Right cardiac atrium (tissue), 5 donors: Measurements from ENCODE around the gene PRMT7. TPM values are rescaled to one million over a fixed set of nuclear protein-coding genes. Genes with fewer than 3 reads are reported as not detected.

Experiments
- ATAC-seq, 2 donors: fragments of 200-7000 bp; cut with Tn5 transposase; one replicate each; pipeline versions ENCODE4 v1.8.0 to v1.9.1; 2020; ENCODE audit warnings: moderate library complexity in 2 of 2, mild to moderate bottlenecking in 1 of 2
- DNase-seq, 3 donors: peaks; one replicate each; pipeline ENCODE4 v3.0.0-alpha.2; 2020
- H3K27ac ChIP-seq: one replicate; pipeline ENCODE4 v1.5.1; 2013; ENCODE audit warnings: mild to moderate bottlenecking, low read length, control low read depth, moderate library complexity
- H3K27me3 ChIP-seq: one replicate; pipeline ENCODE4 v1.6.1; 2013; ENCODE audit not compliant: control insufficient read depth, insufficient read depth
- H3K4me1 ChIP-seq: one replicate; pipeline ENCODE4 v1.6.1; 2013; ENCODE audit warnings: low read length; ENCODE audit not compliant: control insufficient read depth, insufficient read depth
- H3K4me3 ChIP-seq: one replicate; pipeline ENCODE4 v1.5.1; 2013; ENCODE audit warnings: low read length, control low read depth
- H3K9me3 ChIP-seq: one replicate; pipeline ENCODE4 v1.6.1; 2013; ENCODE audit warnings: low read length; ENCODE audit not compliant: control insufficient read depth
- WGBS: extraction: QIAGEN DNeasy Blood & Tissue Kit; methylation state at CpG from one replicate; pipeline ENCODE4 v1.1.7; 2013; 5-methylcytosine and 5-hydroxymethylcytosine counted together
- intact Hi-C, 4 donors: fragments of 100-400 bp; cut with DNase I; formaldehyde crosslinking; loops; one replicate each; pipeline versions ENCODE4 v1.11.0 to v1.14.0; 2022 to 2023
- polyA plus RNA-seq: library from polyadenylated mRNA; stranded (reverse); fragments of 200-250 nt; gene quantifications from one replicate; pipeline ENCODE4 v1.2.3, GENCODE V29; 2013
- total RNA-seq, 4 donors: library from RNA; stranded (reverse); fragmentation: NEBNext Ultra II Directional; extraction: Animal tissue kit (Norgen Biotek cat#: 25700); gene quantifications; one replicate each; pipeline ENCODE4 v1.2.1, GENCODE V29; 2021
- donor health status: healthy with polysubstance abuse.
- donor health status: DM: no; HTN: yes; CAD: no.
- donor health status: DM: no; HTN: no; CAD: no.
- donor health status: DM: no; HTN: yes; CAD: no; lungs with severe emphysema.
- donor health status: DM: yes; HTN: yes; CAD: no.

PRMT7 gene
- total and polyA plus RNA-seq, 5 donors: 20.8 to 34.7 (median 34.5) TPM

DNA sequence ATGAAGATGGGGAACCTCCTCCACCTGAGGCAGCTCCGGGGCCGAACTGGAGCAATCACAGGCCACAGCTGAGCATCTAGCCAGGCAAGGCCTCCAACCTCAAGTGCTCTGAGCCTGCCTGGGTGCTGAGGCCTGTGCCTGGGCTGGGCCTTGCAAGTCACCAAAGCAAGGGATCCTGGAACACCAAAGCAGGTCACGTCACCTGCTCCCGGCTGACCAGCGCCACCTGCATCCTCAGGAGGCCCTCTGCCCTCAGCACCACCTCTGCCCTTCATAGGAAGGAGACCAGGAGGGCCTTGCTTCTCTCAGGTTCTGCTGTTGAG is 69.5 kb downstream of the PRMT7 start:
- Histone ChIP-seq H3K4me3 (no peak overlapping the region), H3K27ac (no peak overlapping the region), H3K9me3 (no peaks in the 10 kb centered on the region), H3K27me3 (no peaks in the 10 kb centered on the region), H3K4me1 (peaks cover 3% of the 10 kb centered on the region)
- intact Hi-C loops: no loop called here
- WGBS: 93% methylated on average over 5 of the region's 5 CpGs
- DNase-seq: no peak
- no peak for ATAC-seq

DNA sequence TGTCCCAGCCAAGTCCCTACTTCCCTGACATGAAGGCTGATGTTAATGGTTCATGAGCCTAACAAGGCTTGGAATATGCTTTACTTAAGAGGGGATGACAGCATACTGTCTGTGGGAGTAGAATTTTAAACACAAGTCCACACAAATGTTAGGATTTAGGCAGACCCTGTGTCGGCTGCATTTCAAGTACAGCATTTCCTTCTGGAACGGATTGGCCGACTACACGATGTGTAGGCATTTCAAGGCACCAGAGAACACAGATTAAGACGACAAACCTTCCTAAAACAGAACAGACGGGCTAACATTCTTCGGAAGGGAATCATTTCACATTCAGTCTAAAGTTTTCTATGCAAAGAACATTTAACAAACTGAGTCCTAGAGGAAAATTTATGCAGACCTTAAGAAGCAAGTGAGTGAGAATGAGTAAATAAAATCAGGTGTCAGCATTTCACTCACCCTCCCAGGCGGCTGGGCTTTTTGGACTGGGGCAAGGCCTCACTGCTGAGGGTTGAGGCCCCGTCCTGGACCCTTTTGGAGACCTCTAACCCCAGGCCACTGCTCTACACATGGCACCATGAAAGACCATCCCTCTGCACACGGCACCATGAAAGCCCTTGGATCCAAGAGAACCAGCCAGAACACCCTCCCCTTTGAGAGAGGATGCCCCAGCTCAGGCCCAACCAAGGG is 70.0 kb downstream of the PRMT7 start:
- 83% methylated on average over 10 of the region's 10 CpGs for WGBS
- H3K9me3 ChIP-seq: no peaks in the 10 kb centered on the region

DNA sequence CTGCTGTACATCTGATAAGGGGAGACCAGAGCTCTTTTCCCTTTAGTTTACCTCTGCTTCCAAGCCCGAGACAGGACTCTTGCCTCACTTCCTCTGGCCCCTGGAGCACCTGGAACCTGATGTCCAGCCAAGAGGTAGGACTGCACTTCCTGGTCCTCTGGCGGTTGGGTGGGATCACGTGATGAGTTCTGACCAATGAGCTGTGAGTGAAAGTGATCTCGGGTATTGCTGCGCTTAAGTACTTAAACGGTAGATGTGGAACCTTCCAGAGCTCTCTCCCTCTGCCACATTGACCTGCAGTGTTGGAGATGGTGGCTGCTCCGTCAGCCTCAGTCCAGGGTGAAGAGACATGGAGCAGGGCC is 70.5 kb downstream of the PRMT7 start:
- peaks cover 3% of the 10 kb centered on the region for H3K4me1 ChIP-seq
- H3K4me3 ChIP-seq: no peak overlapping the region
- H3K27ac ChIP-seq: no peak overlapping the region
- intact Hi-C loops: no loop called here
- DNase-seq (no peak), ATAC-seq (no peak)
- H3K9me3 ChIP-seq: no peaks in the 10 kb centered on the region
- 81% methylated on average over 7 of the region's 7 CpGs for WGBS
- no peaks in the 10 kb centered on the region for H3K27me3 ChIP-seq

More for the DNA sequence above, 70.0 kb downstream of the PRMT7 start:
- Histone ChIP-seq H3K4me3 (no peak overlapping the region), H3K27ac (no peak overlapping the region), H3K4me1 (peaks cover 3% of the 10 kb centered on the region), H3K27me3 (no peaks in the 10 kb centered on the region)
- DNase-seq: no peak
- intact Hi-C loops: no loop called here
- no peak for ATAC-seq

DNA sequence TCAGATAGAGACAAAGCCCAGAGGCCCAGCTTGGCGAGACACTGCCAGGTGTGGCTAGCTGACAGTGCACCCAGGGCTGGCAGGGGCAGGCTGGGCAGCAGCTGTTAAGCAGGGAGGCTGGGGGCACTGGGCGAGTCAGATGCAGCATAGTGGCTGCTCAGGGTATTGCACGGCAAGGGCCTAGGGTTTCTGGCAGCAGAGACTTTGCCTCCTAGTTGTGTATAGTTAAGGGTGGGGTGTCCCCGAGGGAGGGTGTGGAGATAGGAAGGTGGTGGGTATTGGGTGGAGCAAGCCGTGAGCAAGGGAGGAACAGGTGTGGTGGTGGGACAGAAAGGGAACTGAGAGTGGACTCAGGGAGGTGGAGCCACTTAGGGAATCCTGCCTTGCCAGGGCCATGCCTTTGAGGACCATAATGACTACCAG is 71.5 kb downstream of the PRMT7 start:
- no peak for DNase-seq
- peak in 1 of 2 donors; percentile 8 for ATAC-seq
- intact Hi-C loops: no loop called here

DNA sequence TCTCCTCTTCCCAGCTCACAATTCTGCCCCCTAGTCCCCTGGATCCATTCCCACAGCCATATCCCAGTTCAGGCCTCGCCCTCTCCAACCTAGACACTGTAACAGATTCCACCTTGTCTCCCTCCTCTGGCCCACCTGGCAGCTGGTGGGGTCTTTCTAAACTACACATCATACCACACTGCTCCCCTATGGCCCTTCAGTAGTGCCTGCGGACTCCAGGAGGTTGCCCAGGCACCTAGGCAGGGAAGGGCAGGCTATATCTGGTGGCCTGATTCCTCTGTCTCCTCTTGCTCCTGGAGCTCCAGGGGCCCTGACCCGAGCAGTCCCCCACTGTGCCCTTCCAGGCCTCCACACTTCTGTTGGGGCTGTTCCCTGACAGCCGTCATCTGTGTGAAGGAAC is 73.0 kb downstream of the PRMT7 start:
- DNase-seq (no peak), ATAC-seq (no peak)
- intact Hi-C loops: no loop called here
- peaks cover 3% of the 10 kb centered on the region for H3K4me1 ChIP-seq
- 84% methylated on average over 4 of the region's 4 CpGs for WGBS
- no peak overlapping the region for H3K4me3 ChIP-seq
- no peaks in the 10 kb centered on the region for H3K27me3 ChIP-seq
- no peaks in the 10 kb centered on the region for H3K9me3 ChIP-seq
- H3K27ac ChIP-seq: no peak overlapping the region

More for the DNA sequence above, 71.5 kb downstream of the PRMT7 start:
- Histone ChIP-seq H3K4me3 (no peak overlapping the region), H3K27me3 (no peaks in the 10 kb centered on the region), H3K4me1 (peaks cover 3% of the 10 kb centered on the region), H3K27ac (no peak overlapping the region), H3K9me3 (no peaks in the 10 kb centered on the region)
- 85% methylated on average over 5 of the region's 5 CpGs for WGBS

DNA sequence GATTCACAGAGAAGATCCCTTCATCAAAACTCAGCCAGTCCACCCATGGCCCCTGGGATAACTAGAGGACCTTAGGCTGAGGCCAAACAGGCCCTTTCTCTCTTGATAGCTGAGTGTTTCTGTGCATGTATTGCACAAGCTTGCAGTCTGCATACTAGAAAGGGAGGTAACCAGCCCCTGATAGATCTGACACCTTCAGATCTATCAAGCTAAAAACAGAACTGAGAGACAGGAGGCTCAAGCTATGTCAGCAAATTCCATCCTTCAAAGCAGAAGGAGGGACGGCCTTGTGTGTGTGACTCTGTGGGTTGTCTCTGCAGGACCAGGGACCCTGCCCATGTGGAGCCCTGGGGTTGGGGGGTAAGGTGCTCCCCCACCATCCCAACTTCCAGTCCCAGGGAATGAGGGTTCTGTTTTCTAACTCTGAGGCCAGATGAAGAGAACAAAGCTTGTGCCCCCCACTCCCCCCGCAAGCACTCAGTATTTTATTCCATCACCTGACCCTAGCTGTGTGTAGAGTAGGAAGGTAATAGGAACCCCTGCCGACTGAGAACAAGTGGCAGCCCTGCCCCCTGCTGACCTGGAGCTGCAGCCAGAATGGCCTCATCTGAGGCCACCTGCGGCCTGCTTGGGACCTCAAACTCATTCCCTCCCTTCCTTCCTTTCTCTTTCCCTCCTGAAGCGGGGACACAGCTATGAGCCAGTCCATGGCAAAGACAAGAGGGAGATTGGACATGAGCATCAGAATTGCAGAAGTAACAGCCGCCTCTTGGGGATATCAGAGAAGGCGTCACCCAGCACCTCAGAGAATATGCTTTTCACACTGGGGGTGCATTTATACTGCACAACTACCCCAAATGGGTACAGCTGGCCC is 73.7 kb downstream of the PRMT7 start:
- no peaks in the 10 kb centered on the region for H3K9me3 ChIP-seq
- no peaks in the 10 kb centered on the region for H3K27me3 ChIP-seq
- no peak overlapping the region for H3K27ac ChIP-seq
- 57% methylated on average over 7 of the region's 7 CpGs for WGBS
- no peak for ATAC-seq
- H3K4me3 ChIP-seq: no peak overlapping the region
- H3K4me1 ChIP-seq: peaks cover 3% of the 10 kb centered on the region
- no peak for DNase-seq
- intact Hi-C loops: no loop called here

DNA sequence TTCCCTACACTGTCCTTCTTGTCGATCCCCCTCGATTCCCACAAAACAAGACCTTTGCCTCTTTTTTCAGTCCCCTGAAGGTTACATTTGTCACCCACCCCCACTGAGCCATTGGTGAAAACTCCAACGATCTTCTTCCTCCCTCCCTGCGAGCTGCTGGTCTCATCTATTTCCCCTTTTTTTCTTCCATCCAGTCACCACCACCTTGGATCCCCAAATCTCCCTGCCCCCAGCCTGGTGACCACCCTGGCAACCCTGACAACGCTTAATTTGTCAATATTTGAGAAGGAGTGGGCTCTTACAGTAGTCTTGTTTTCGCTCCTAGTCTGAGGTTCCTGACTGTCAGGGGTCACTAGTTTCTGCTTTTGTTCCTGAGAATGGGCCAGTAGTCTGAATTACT is 74.6 kb downstream of the PRMT7 start:
- H3K9me3 ChIP-seq: no peaks in the 10 kb centered on the region
- no peak overlapping the region for H3K4me3 ChIP-seq
- H3K27me3 ChIP-seq: no peaks in the 10 kb centered on the region
- WGBS: 75% methylated on average over 6 of the region's 6 CpGs
- peaks cover 3% of the 10 kb centered on the region for H3K4me1 ChIP-seq
- DNase-seq (no peak), ATAC-seq (no peak)
- intact Hi-C loops: no loop called here
- no peak overlapping the region for H3K27ac ChIP-seq

DNA sequence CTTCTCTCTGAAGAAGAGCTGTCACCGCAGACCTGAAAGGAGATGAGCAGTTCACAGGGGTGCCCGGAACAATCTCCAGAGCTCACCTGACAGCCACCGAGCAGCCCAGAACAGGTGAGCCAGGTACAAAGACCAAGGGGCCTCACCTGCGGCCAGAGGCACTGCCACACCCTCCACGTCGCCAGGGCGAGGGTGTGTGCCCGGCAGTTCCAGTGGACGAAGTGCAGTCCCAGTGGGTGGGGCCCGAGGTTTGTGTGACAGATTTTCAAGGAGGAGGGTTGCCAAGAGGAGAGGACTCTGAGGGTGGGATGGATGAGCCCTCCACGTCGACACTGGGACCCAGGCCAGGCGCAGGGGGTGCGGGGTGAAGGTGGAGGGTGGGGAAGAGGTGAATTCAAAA is 75.8 kb downstream of the PRMT7 start:
- no peak for DNase-seq
- intact Hi-C loops: no loop called here
- no peak overlapping the region for H3K4me3 ChIP-seq
- no peak overlapping the region for H3K27ac ChIP-seq
- peak in 1 of 2 donors; percentile 23 for ATAC-seq
- no peaks in the 10 kb centered on the region for H3K9me3 ChIP-seq
- peaks cover 3% of the 10 kb centered on the region for H3K4me1 ChIP-seq
- 80% methylated on average over 14 of the region's 14 CpGs for whole genome bisulfite sequencing
- H3K27me3 ChIP-seq: no peaks in the 10 kb centered on the region

DNA sequence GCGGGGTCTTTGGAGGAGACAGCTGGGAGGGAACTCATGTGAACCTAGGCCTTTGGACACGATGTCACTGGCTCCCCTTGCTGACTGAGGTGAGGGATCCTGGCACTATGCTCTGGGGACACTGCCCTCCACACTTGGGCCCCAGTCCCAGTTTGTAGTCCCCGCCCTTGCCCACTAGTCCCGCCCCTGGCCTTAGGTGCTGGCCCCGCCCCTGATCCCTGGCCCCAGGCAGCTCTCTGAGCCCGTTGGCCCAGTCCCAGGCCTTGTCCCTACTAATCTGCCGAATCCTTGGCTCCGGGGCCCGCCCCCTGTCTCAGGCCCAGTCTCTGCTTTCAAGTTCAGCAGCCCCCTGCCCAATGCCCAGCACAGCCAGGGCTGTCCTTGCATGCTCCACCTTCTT is 76.5 kb downstream of the PRMT7 start:
- H3K27me3 ChIP-seq: no peaks in the 10 kb centered on the region
- ATAC-seq: peak in 1 of 2 donors; percentile 48
- DNase-seq: no peak
- WGBS: 83% methylated on average over 9 of the region's 9 CpGs
- peaks cover 3% of the 10 kb centered on the region for H3K4me1 ChIP-seq
- intact Hi-C loops: no loop called here
- no peak overlapping the region for H3K4me3 ChIP-seq
- no peaks in the 10 kb centered on the region for H3K9me3 ChIP-seq
- no peak overlapping the region for H3K27ac ChIP-seq

DNA sequence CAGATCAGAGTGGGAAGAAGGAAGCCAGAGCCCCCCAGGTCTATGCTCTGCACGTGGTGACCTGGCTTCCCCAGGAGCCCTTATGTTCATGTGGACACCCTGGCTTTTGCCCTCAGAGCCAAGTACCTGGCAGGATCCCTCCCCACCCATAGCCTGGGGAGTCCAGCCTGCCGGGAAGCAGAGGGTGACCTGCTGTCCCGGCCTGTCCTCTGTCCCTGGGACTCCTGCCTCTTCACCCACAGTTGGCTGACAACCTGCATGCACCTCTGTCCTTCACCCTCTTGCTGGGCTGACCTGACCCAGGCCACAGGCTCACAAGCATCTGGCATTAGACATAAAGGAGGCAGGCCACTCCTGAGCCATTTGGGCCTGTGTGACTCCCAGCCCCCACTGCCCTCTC is 77.3 kb downstream of the PRMT7 start:
- WGBS: 82% methylated on average over 3 of the region's 3 CpGs
- H3K27me3 ChIP-seq: no peaks in the 10 kb centered on the region

DNA sequence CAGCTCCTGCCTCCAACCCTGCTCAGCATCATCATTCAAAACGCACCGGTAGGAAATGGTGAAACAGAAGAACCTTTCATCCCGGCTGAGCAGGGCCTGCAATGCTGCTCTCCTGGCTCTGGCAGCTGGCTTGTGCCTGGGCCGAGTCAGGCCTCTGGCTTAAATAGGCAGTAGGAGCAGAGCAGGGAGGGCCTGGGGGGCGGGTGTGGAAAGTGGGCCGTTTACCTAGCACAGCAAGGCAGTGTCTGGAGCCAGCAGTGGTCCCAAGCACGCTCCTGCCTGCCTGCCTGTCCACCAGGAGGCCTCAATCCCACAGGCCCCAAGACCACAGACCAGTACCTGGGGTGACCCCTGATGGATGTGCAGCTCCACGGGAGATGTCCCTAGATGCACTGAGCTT is 78.2 kb downstream of the PRMT7 start:
- DNase-seq: no peak
- Histone ChIP-seq H3K27ac (no peak overlapping the region), H3K4me1 (peaks cover under 1% of the 10 kb centered on the region), H3K9me3 (no peaks in the 10 kb centered on the region), H3K4me3 (no peak overlapping the region), H3K27me3 (no peaks in the 10 kb centered on the region)
- WGBS: 66% methylated on average over 8 of the region's 8 CpGs
- ATAC-seq: no peak
- intact Hi-C loops: no loop called here

More for the DNA sequence above, 77.3 kb downstream of the PRMT7 start:
- Histone ChIP-seq H3K4me1 (peaks cover 3% of the 10 kb centered on the region), H3K4me3 (no peak overlapping the region), H3K27ac (no peak overlapping the region), H3K9me3 (no peaks in the 10 kb centered on the region)
- intact Hi-C loops: no loop called here
- DNase-seq (no peak), ATAC-seq (peak in 1 of 2 donors; percentile 20)
